ENCODE data around the gene MILR1. TPM values are rescaled to one million over a fixed set of nuclear protein-coding genes. Genes with fewer than 3 reads are reported as not detected.
A peak's percentile ranks its signal among the peaks of the same experiment; 100 is the strongest.

MILR1 gene
- total and polyA plus RNA-seq, 2 experiments from 2014 or later = 0.39 TPM; not detected in 1

DNA sequence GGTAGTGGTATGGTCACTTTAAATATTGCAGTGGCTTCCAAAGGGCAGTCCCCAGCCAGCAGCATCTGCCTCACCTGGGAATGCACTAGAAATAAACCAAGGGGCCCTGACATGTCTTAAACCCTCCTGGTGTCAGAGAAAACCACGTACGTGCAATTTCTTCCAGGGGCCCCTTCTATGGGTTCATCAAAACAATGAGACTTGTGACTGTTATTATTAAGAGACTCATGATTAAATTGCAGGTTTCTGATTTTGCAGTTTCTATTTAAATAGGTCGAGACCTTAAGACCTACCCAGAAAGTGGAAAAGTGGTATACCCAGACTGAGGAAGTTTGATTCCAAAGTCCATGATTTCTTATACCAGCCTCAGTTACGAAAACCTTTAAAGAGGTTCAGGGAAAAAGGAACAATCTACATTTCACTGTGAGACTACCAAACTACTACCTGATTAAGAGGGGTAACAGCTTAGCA, 48.7 kb downstream of the MILR1 start (continued):
- TF ChIP-seq, protein P1, sequence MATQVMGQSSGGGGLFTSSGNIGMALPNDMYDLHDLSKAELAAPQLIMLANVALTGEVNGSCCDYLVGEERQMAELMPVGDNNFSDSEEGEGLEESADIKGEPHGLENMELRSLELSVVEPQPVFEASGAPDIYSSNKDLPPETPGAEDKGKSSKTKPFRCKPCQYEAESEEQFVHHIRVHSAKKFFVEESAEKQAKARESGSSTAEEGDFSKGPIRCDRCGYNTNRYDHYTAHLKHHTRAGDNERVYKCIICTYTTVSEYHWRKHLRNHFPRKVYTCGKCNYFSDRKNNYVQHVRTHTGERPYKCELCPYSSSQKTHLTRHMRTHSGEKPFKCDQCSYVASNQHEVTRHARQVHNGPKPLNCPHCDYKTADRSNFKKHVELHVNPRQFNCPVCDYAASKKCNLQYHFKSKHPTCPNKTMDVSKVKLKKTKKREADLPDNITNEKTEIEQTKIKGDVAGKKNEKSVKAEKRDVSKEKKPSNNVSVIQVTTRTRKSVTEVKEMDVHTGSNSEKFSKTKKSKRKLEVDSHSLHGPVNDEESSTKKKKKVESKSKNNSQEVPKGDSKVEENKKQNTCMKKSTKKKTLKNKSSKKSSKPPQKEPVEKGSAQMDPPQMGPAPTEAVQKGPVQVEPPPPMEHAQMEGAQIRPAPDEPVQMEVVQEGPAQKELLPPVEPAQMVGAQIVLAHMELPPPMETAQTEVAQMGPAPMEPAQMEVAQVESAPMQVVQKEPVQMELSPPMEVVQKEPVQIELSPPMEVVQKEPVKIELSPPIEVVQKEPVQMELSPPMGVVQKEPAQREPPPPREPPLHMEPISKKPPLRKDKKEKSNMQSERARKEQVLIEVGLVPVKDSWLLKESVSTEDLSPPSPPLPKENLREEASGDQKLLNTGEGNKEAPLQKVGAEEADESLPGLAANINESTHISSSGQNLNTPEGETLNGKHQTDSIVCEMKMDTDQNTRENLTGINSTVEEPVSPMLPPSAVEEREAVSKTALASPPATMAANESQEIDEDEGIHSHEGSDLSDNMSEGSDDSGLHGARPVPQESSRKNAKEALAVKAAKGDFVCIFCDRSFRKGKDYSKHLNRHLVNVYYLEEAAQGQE (IDR thresholded peaks at IDR 0.05; ENCODE audit: unreplicated experiment) = no peak
- no peak for TF ChIP-seq NANOG (IDR thresholded peaks at IDR 0.05; ENCODE audit: borderline replicate concordance)

DNA sequence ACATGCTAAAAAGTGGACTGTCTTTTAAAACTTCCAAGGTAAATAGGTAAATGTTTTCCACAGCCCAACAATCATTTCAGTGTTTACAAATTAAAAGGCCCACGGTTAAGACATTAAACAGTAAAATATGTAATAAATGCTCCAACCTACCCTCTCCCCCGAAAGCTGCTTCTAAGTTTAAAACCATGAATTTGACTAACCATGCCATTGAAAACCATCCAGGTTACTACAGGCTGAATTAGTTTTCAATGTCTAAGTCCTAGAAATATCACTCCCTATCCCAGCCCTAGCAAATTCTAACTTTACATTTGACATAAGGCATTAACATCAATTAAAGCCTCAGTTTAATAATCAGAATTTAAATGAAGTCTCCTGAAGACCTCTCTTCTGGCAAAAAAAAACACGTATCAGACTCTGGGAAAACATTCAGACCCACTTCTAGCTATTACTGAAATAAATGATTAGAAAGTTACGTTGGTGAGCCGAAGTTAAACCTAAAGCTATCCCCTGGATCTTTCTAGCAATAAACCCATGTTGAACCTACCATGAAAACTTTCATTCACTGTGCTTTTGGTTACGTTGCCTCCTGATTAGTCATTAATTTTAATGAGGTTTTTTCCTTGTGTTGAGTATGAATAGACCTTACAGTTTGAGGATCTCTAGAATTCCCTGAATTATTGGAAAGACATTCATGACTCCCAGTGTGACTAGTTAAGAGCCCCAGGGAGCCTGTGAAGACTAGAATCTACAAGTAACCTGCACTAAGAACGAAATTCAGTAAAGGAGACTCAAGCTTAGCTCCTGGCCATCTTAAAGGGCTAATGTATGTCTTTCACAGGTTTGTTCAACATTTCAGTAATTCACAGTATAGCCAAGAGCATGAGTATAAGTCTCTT, 49.6 kb downstream of the MILR1 start:
- Histone ChIP-seq H3K36me3 (ENCODE audit: insufficient read depth) (peaks cover 51% of the 10 kb centered on the region), H3K27ac (ENCODE audit: low read depth) (peak overlapping the region; percentile 93), H3K4me2 (peak overlapping the region; percentile 84), H2AFZ (no peak overlapping the region), H3F3A (replicated peaks; ENCODE audit: low read depth) (peaks cover 58% of the 10 kb centered on the region), H4K20me1 (replicated peaks; ENCODE audit: insufficient read depth) (peaks cover 43% of the 10 kb centered on the region), H3K4me1 (ENCODE audit: insufficient read depth) (peaks cover 10% of the 10 kb centered on the region), H3K27me3 (ENCODE audit: insufficient read depth) (no peaks in the 10 kb centered on the region), H3K9me2 (ENCODE audit: insufficient read depth) (no peaks in the 10 kb centered on the region), H3K4me3 (peak overlapping the region; percentile 60), H3K79me2 (replicated peaks; ENCODE audit: insufficient read depth) (peaks cover 73% of the 10 kb centered on the region)
- Mint-ChIP-seq H3K4me1 (peaks cover 64% of the 10 kb centered on the region), H3K27me3 (ENCODE audit: insufficient read depth, low read depth, poor library complexity) (peaks cover 28% of the 10 kb centered on the region), H3K4me3 (peak overlapping the region; percentile 100), H3K27ac (peak overlapping the region; percentile 98), H3K9me3 (peaks cover 3% of the 10 kb centered on the region; the same call in 1 of the 3 replicates), H3K36me3 (ENCODE audit: low read depth) (peaks cover 84% of the 10 kb centered on the region)
- ATAC-seq (no peak), DNase-seq (ENCODE audit: low spot score) (no peak)
- TF ChIP-seq, protein P1 (IDR thresholded peaks at IDR 0.05; ENCODE audit: unreplicated experiment) = no peak
- no peak for TF ChIP-seq CREB1 (CRISPR knock-in tag; IDR thresholded peaks at IDR 0.05; ENCODE audit: low read depth)
- no peak for TF ChIP-seq ZNF331 (CRISPR knock-in tag; IDR thresholded peaks at IDR 0.05; ENCODE audit: low read depth)
- TF ChIP-seq ZNF114 (CRISPR knock-in tag; IDR thresholded peaks at IDR 0.05) = no peak
- no peak for TF ChIP-seq EZH2 (IDR thresholded peaks at IDR 0.05; ENCODE audit: low read depth, unreplicated experiment)
- TF ChIP-seq, protein P2, sequence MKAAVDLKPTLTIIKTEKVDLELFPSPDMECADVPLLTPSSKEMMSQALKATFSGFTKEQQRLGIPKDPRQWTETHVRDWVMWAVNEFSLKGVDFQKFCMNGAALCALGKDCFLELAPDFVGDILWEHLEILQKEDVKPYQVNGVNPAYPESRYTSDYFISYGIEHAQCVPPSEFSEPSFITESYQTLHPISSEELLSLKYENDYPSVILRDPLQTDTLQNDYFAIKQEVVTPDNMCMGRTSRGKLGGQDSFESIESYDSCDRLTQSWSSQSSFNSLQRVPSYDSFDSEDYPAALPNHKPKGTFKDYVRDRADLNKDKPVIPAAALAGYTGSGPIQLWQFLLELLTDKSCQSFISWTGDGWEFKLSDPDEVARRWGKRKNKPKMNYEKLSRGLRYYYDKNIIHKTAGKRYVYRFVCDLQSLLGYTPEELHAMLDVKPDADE (IDR thresholded peaks at IDR 0.05) = no peak
- TF ChIP-seq STAT1 (IDR thresholded peaks at IDR 0.05; ENCODE audit: unreplicated experiment) = no peak
